ENCODE data around the gene SLC8A1. TPM values are rescaled to one million over a fixed set of nuclear protein-coding genes. Genes with fewer than 3 reads are reported as not detected.
"Not testable (repeated sequence)": the region's sequence is repeated elsewhere in the genome, so short reads cannot be mapped to it uniquely, and the experiment has no call there.

Gene SLC8A1
- total and polyA plus RNA-seq, 2 donors from 2014 or later: 12.9 to 33.9 TPM

- Histone ChIP-seq H3K9ac (ENCODE audit: low read length in 3 of 3) (no peak overlapping the region), H3K36me3 (ENCODE audit: control insufficient read depth in 2 of 3, insufficient read depth in 3 of 3, low read length in 3 of 3) (no peaks in the 10 kb centered on the region), H3K27me3 (ENCODE audit: control insufficient read depth, insufficient read depth, low read length) (no peaks in the 10 kb centered on the region), H3K9me3 (ENCODE audit: control insufficient read depth in 2 of 3, insufficient read depth in 1 of 3, low read length in 3 of 3) (no peaks in the 10 kb centered on the region), H3K27ac (ENCODE audit: low read depth in 2 of 2, low read length in 2 of 2) (no peak overlapping the region), H3K4me1 (ENCODE audit: control insufficient read depth in 2 of 3, insufficient read depth in 2 of 3, low read depth in 1 of 3, low read length in 3 of 3) (no peaks in the 10 kb centered on the region), H3K4me3 (ENCODE audit: low read length in 3 of 3) (no peak overlapping the region)
- FAIRE-seq (no peak), DNase-seq (no peak)
- intact Hi-C loops (cut with DNase I): no loop called here
- TF ChIP-seq CTCF (IDR thresholded peaks at IDR 0.05; ENCODE audit: borderline replicate concordance, extremely low read depth, insufficient read depth): no peak
Observed at GRCh38 chr2:40087927-40088326, 364.0 kb downstream of the SLC8A1 start.

- intact Hi-C loops (cut with DNase I): no loop called here
- Histone ChIP-seq H3K36me3 (ENCODE audit: control insufficient read depth in 2 of 3, insufficient read depth in 3 of 3, low read length in 3 of 3) (no peaks in the 10 kb centered on the region), H3K4me1 (ENCODE audit: control insufficient read depth in 2 of 3, insufficient read depth in 2 of 3, low read depth in 1 of 3, low read length in 3 of 3) (no peaks in the 10 kb centered on the region), H3K9me3 (ENCODE audit: control insufficient read depth in 2 of 3, insufficient read depth in 1 of 3, low read length in 3 of 3) (no peaks in the 10 kb centered on the region), H3K4me3 (ENCODE audit: low read length in 3 of 3) (no peak overlapping the region), H3K9ac (ENCODE audit: low read length in 3 of 3) (no peak overlapping the region), H3K27ac (ENCODE audit: low read depth in 2 of 2, low read length in 2 of 2) (no peak overlapping the region), H3K27me3 (ENCODE audit: control insufficient read depth, insufficient read depth, low read length) (no peaks in the 10 kb centered on the region)
- DNase-seq (no peak), FAIRE-seq (no peak)
- no peak for TF ChIP-seq CTCF (IDR thresholded peaks at IDR 0.05; ENCODE audit: borderline replicate concordance, extremely low read depth, insufficient read depth)
Observed at GRCh38 chr2:40087434-40087833, 364.5 kb downstream of the SLC8A1 start.

GRCh38 chr2:40085786-40086185 lies 366.1 kb downstream of the SLC8A1 start:
- Histone ChIP-seq H3K9ac (ENCODE audit: low read length in 3 of 3) (no peak overlapping the region), H3K36me3 (ENCODE audit: control insufficient read depth in 2 of 3, insufficient read depth in 3 of 3, low read length in 3 of 3) (no peaks in the 10 kb centered on the region), H3K9me3 (ENCODE audit: control insufficient read depth in 2 of 3, insufficient read depth in 1 of 3, low read length in 3 of 3) (no peaks in the 10 kb centered on the region), H3K27me3 (ENCODE audit: control insufficient read depth, insufficient read depth, low read length) (no peaks in the 10 kb centered on the region), H3K4me3 (ENCODE audit: low read length in 3 of 3) (no peak overlapping the region), H3K27ac (ENCODE audit: low read depth in 2 of 2, low read length in 2 of 2) (no peak overlapping the region), H3K4me1 (ENCODE audit: control insufficient read depth in 2 of 3, insufficient read depth in 2 of 3, low read depth in 1 of 3, low read length in 3 of 3) (no peaks in the 10 kb centered on the region)
- intact Hi-C loops (cut with DNase I): no loop called here
- DNase-seq (no peak), FAIRE-seq (no peak)
- TF ChIP-seq CTCF (IDR thresholded peaks at IDR 0.05; ENCODE audit: borderline replicate concordance, extremely low read depth, insufficient read depth): no peak

- H3K9me3 ChIP-seq (ENCODE audit: control insufficient read depth in 2 of 3, insufficient read depth in 1 of 3, low read length in 3 of 3); FAIRE-seq; H3K27ac ChIP-seq (ENCODE audit: low read depth in 2 of 2, low read length in 2 of 2); H3K9ac ChIP-seq (ENCODE audit: low read length in 3 of 3); H3K36me3 ChIP-seq (ENCODE audit: control insufficient read depth in 2 of 3, insufficient read depth in 3 of 3, low read length in 3 of 3); DNase-seq; H3K27me3 ChIP-seq (ENCODE audit: control insufficient read depth, insufficient read depth, low read length); intact Hi-C loops (cut with DNase I); H3K4me1 ChIP-seq (ENCODE audit: control insufficient read depth in 2 of 3, insufficient read depth in 2 of 3, low read depth in 1 of 3, low read length in 3 of 3); H3K4me3 ChIP-seq (ENCODE audit: low read length in 3 of 3): not testable (repeated sequence)
Observed at GRCh38 chr2:40073336-40073735, 378.6 kb downstream of the SLC8A1 start.

Measured in kidney (tissue), 14 donors.